ENCODE results near the gene COIL.

Gene COIL

GRCh38 chr17:56960596-56961538, at the start of gene COIL:
COIL (minus strand) TSS chr17:56961050; CDS start chr17:56961019, 31 bp downstream.
- Mint-ChIP-seq H3K27ac (peak within 1 kb of the TSS; percentile 87), H3K4me3 (peak within 1 kb of the TSS; percentile 88)

GRCh38 chr17:57010487-57010886, 49.6 kb upstream of the COIL start:
- Mint-ChIP-seq H3K27ac (no peak overlapping the region), H3K9me3 (ENCODE audit: low read depth) (no peaks in the 10 kb centered on the region), H3K36me3 (peaks cover 2% of the 10 kb centered on the region), H3K4me1 (ENCODE audit: low read depth) (peaks cover 5% of the 10 kb centered on the region), H3K4me3 (no peak overlapping the region), H3K27me3 (no peaks in the 10 kb centered on the region)

More at GRCh38 chr17:56960596-56961538, at the start of gene COIL:
- Mint-ChIP-seq H3K9me3 (ENCODE audit: low read depth) (no peaks in the 10 kb centered on the region), H3K4me1 (ENCODE audit: low read depth) (peaks cover 23% of the 10 kb centered on the region), H3K36me3 (no peaks in the 10 kb centered on the region), H3K27me3 (no peaks in the 10 kb centered on the region)

GRCh38 chr17:57009737-57010445, 49.0 kb upstream of the COIL start:
- H3K9me3 Mint-ChIP-seq (ENCODE audit: low read depth): no peaks in the 10 kb centered on the region
- peak overlapping the region; percentile 46 for H3K4me3 Mint-ChIP-seq
- no peaks in the 10 kb centered on the region for H3K27me3 Mint-ChIP-seq
- peaks cover 2% of the 10 kb centered on the region for H3K36me3 Mint-ChIP-seq
- H3K4me1 Mint-ChIP-seq (ENCODE audit: low read depth): peaks cover 5% of the 10 kb centered on the region
- H3K27ac Mint-ChIP-seq: no peak overlapping the region

- H3K9me3 Mint-ChIP-seq (ENCODE audit: low read depth): no peaks in the 10 kb centered on the region
- H3K27ac Mint-ChIP-seq: no peak overlapping the region
- peaks cover 5% of the 10 kb centered on the region for H3K4me1 Mint-ChIP-seq (ENCODE audit: low read depth)
- H3K4me3 Mint-ChIP-seq: no peak overlapping the region
- no peaks in the 10 kb centered on the region for H3K27me3 Mint-ChIP-seq
- H3K36me3 Mint-ChIP-seq: peaks cover 2% of the 10 kb centered on the region
Measured at GRCh38 chr17:57008958-57009357, 48.1 kb upstream of the COIL start.

- Mint-ChIP-seq H3K36me3 (peaks cover 5% of the 10 kb centered on the region), H3K27ac (no peak overlapping the region), H3K4me1 (ENCODE audit: low read depth) (peaks cover 5% of the 10 kb centered on the region), H3K27me3 (no peaks in the 10 kb centered on the region), H3K9me3 (ENCODE audit: low read depth) (no peaks in the 10 kb centered on the region), H3K4me3 (no peak overlapping the region)
Measured at GRCh38 chr17:57006040-57006439, 45.2 kb upstream of the COIL start.

GRCh38 chr17:57004944-57005579, 44.2 kb upstream of the COIL start:
- Mint-ChIP-seq H3K27me3 (no peaks in the 10 kb centered on the region), H3K4me1 (ENCODE audit: low read depth) (peaks cover 3% of the 10 kb centered on the region), H3K4me3 (no peak overlapping the region), H3K27ac (no peak overlapping the region), H3K36me3 (peaks cover 5% of the 10 kb centered on the region), H3K9me3 (ENCODE audit: low read depth) (no peaks in the 10 kb centered on the region)

GRCh38 chr17:57002904-57003303, 42.1 kb upstream of the COIL start:
- Mint-ChIP-seq H3K9me3 (ENCODE audit: low read depth) (no peaks in the 10 kb centered on the region), H3K27me3 (no peaks in the 10 kb centered on the region), H3K4me3 (no peak overlapping the region), H3K27ac (no peak overlapping the region), H3K4me1 (ENCODE audit: low read depth) (no peaks in the 10 kb centered on the region), H3K36me3 (peaks cover 8% of the 10 kb centered on the region)

GRCh38 chr17:57001541-57001940, 40.7 kb upstream of the COIL start:
- no peaks in the 10 kb centered on the region for H3K27me3 Mint-ChIP-seq
- H3K36me3 Mint-ChIP-seq: peaks cover 9% of the 10 kb centered on the region
- H3K9me3 Mint-ChIP-seq (ENCODE audit: low read depth): no peaks in the 10 kb centered on the region
- no peak overlapping the region for H3K27ac Mint-ChIP-seq
- H3K4me3 Mint-ChIP-seq: no peak overlapping the region
- no peaks in the 10 kb centered on the region for H3K4me1 Mint-ChIP-seq (ENCODE audit: low read depth)

GRCh38 chr17:56997313-56997712, 36.5 kb upstream of the COIL start:
- H3K27me3 Mint-ChIP-seq: no peaks in the 10 kb centered on the region
- H3K4me1 Mint-ChIP-seq (ENCODE audit: low read depth): no peaks in the 10 kb centered on the region
- no peaks in the 10 kb centered on the region for H3K9me3 Mint-ChIP-seq (ENCODE audit: low read depth)
- H3K4me3 Mint-ChIP-seq: no peak overlapping the region
- no peak overlapping the region for H3K27ac Mint-ChIP-seq
- H3K36me3 Mint-ChIP-seq: peaks cover 10% of the 10 kb centered on the region

- Mint-ChIP-seq H3K27me3 (no peaks in the 10 kb centered on the region), H3K4me1 (ENCODE audit: low read depth) (no peaks in the 10 kb centered on the region), H3K36me3 (peaks cover 13% of the 10 kb centered on the region), H3K27ac (no peak overlapping the region), H3K4me3 (no peak overlapping the region), H3K9me3 (ENCODE audit: low read depth) (no peaks in the 10 kb centered on the region)
Measured at GRCh38 chr17:56995766-56996165, 34.9 kb upstream of the COIL start.

- no peaks in the 10 kb centered on the region for H3K4me1 Mint-ChIP-seq (ENCODE audit: low read depth)
- H3K9me3 Mint-ChIP-seq (ENCODE audit: low read depth): no peaks in the 10 kb centered on the region
- no peak overlapping the region for H3K27ac Mint-ChIP-seq
- no peaks in the 10 kb centered on the region for H3K27me3 Mint-ChIP-seq
- H3K36me3 Mint-ChIP-seq: peaks cover 13% of the 10 kb centered on the region
- no peak overlapping the region for H3K4me3 Mint-ChIP-seq
Measured at GRCh38 chr17:56994009-56994792, 33.4 kb upstream of the COIL start.

- Mint-ChIP-seq H3K27me3 (no peaks in the 10 kb centered on the region), H3K4me3 (no peak overlapping the region), H3K27ac (no peak overlapping the region), H3K9me3 (ENCODE audit: low read depth) (no peaks in the 10 kb centered on the region), H3K4me1 (ENCODE audit: low read depth) (no peaks in the 10 kb centered on the region), H3K36me3 (peaks cover 9% of the 10 kb centered on the region)
Measured at GRCh38 chr17:56992364-56992763, 31.5 kb upstream of the COIL start.

GRCh38 chr17:56988901-56989572, 28.2 kb upstream of the COIL start:
- H3K36me3 Mint-ChIP-seq: peaks cover 14% of the 10 kb centered on the region
- no peak overlapping the region for H3K27ac Mint-ChIP-seq
- no peak overlapping the region for H3K4me3 Mint-ChIP-seq
- no peaks in the 10 kb centered on the region for H3K4me1 Mint-ChIP-seq (ENCODE audit: low read depth)
- no peaks in the 10 kb centered on the region for H3K9me3 Mint-ChIP-seq (ENCODE audit: low read depth)
- no peaks in the 10 kb centered on the region for H3K27me3 Mint-ChIP-seq

GRCh38 chr17:56987283-56987834, 26.5 kb upstream of the COIL start:
- Mint-ChIP-seq H3K27ac (no peak overlapping the region), H3K4me3 (no peak overlapping the region), H3K9me3 (ENCODE audit: low read depth) (no peaks in the 10 kb centered on the region), H3K36me3 (peaks cover 12% of the 10 kb centered on the region), H3K27me3 (no peaks in the 10 kb centered on the region), H3K4me1 (ENCODE audit: low read depth) (no peaks in the 10 kb centered on the region)
